WERI-Rb-1 (cell line): ENCODE results near the gene SERPINB12.
A peak's percentile ranks its signal among the peaks of the same experiment; 100 is the strongest.

Source experiments
- DNase-seq: peaks from one replicate; pipeline ENCODE4 v3.0.0-alpha.2; 2020
- H3K27ac ChIP-seq: fragments of 250-450 bp; sonication (Bioruptor Pico); 2 replicates; pipeline ENCODE4 v1.5.1; 2020; ENCODE audit warnings: mild to moderate bottlenecking, moderate library complexity
- H3K27me3 ChIP-seq: fragments of 250-450 bp; sonication (Bioruptor Pico); 2 replicates; pipeline ENCODE4 v1.5.1; 2021; ENCODE audit warnings: mild to moderate bottlenecking, low read depth, moderate library complexity; ENCODE audit not compliant: insufficient read depth, severe bottlenecking
- H3K36me3 ChIP-seq: fragments of 250-450 bp; sonication (Bioruptor Pico); 2 replicates; pipeline ENCODE4 v1.5.1; 2020; ENCODE audit warnings: mild to moderate bottlenecking, moderate library complexity
- H3K4me3 ChIP-seq: 2 replicates; pipeline ENCODE4 v1.5.1; 2011; ENCODE audit warnings: low read depth, mild to moderate bottlenecking, control low read depth, low read length
- H3K9me3 ChIP-seq: fragments of 250-450 bp; sonication (Bioruptor Pico); 2 replicates; pipeline ENCODE4 v1.5.1; 2021; ENCODE audit warnings: mild to moderate bottlenecking, moderate library complexity; ENCODE audit not compliant: severe bottlenecking
- CTCF ChIP-seq: IDR thresholded peaks from 2 replicates; pipeline ENCODE4 v1.5.1; 2011; ENCODE audit warnings: low read depth, mild to moderate bottlenecking, control low read depth, inconsistent platforms, low read length

Gene SERPINB12

GRCh38 chr18:63508596-63508995 is 33.6 kb upstream of the SERPINB12 start:
- Histone ChIP-seq H3K4me3 (no peak overlapping the region), H3K27ac (no peak overlapping the region), H3K9me3 (no peaks in the 10 kb centered on the region), H3K36me3 (no peaks in the 10 kb centered on the region), H3K27me3 (no peaks in the 10 kb centered on the region)
- no peak for DNase-seq
- no peak for TF ChIP-seq CTCF

- peak; percentile 45 for TF ChIP-seq CTCF
- no peak overlapping the region for H3K4me3 ChIP-seq
Measured at GRCh38 chr18:63511285-63511684, 30.9 kb upstream of the SERPINB12 start.

GRCh38 chr18:63514326-63514725 is 27.8 kb upstream of the SERPINB12 start:
- Histone ChIP-seq H3K27ac (no peak overlapping the region), H3K27me3 (no peaks in the 10 kb centered on the region), H3K9me3 (no peaks in the 10 kb centered on the region), H3K4me3 (no peak overlapping the region), H3K36me3 (no peaks in the 10 kb centered on the region)
- no peak for TF ChIP-seq CTCF
- no peak for DNase-seq

More at GRCh38 chr18:63511285-63511684, 30.9 kb upstream of the SERPINB12 start:
- Histone ChIP-seq H3K36me3 (no peaks in the 10 kb centered on the region), H3K27ac (no peak overlapping the region), H3K9me3 (no peaks in the 10 kb centered on the region), H3K27me3 (no peaks in the 10 kb centered on the region)
- peak; percentile 60 for DNase-seq

GRCh38 chr18:63514888-63515678 is 27.1 kb upstream of the SERPINB12 start:
- no peak overlapping the region for H3K4me3 ChIP-seq
- DNase-seq: no peak
- H3K27ac ChIP-seq: no peak overlapping the region
- H3K9me3 ChIP-seq: no peaks in the 10 kb centered on the region
- no peaks in the 10 kb centered on the region for H3K36me3 ChIP-seq
- TF ChIP-seq CTCF: no peak; the same call in 1 of the 2 replicates
- H3K27me3 ChIP-seq: no peaks in the 10 kb centered on the region

GRCh38 chr18:63515801-63516200 is 26.4 kb upstream of the SERPINB12 start:
- H3K27ac ChIP-seq: no peak overlapping the region
- H3K27me3 ChIP-seq: no peaks in the 10 kb centered on the region
- no peak overlapping the region for H3K4me3 ChIP-seq
- H3K9me3 ChIP-seq: no peaks in the 10 kb centered on the region
- H3K36me3 ChIP-seq: no peaks in the 10 kb centered on the region
- no peak for TF ChIP-seq CTCF
- no peak for DNase-seq
